ENCODE results near the gene ABTB2.

DNA sequence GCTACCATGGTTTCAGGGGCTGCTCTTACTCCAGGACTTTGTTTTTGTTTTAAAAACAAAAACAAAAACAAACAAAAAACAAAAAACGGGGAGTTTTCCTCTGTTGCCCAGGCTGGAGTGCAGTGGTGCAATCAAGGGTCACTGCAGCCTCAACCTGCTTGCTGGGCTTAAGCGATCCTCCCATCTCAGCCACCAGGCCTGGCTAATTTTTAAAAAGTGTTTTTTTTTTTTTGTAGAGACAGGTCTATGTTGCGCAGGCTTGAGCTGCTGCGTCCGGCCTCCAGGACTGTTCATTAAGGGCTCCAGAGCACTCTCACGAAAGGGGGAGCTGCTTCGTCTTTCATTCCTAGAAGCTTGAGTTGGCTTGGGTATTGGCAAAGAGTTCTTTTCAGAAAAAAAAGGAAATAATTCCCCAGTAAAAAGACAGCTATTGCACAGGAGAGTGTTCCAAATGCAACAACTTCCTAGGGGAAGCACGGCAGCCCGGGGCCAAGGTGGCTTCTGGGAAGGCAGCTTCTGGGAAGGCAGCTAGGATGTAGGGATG, 173.9 kb downstream of the ABTB2 start:
- TF ChIP-seq ZNF70 (CRISPR knock-in tag; IDR thresholded peaks at IDR 0.05) (no peak), ZC3H10 (CRISPR knock-in tag; IDR thresholded peaks at IDR 0.05) (no peak), TCF4 (CRISPR knock-in tag; IDR thresholded peaks at IDR 0.05; ENCODE audit: borderline replicate concordance) (no peak), ZFP30 (CRISPR knock-in tag; IDR thresholded peaks at IDR 0.05) (no peak), RARB (CRISPR knock-in tag; IDR thresholded peaks at IDR 0.05) (no peak), ZNF8 (CRISPR knock-in tag; IDR thresholded peaks at IDR 0.05) (no peak)
- TF ChIP-seq, protein P1, sequence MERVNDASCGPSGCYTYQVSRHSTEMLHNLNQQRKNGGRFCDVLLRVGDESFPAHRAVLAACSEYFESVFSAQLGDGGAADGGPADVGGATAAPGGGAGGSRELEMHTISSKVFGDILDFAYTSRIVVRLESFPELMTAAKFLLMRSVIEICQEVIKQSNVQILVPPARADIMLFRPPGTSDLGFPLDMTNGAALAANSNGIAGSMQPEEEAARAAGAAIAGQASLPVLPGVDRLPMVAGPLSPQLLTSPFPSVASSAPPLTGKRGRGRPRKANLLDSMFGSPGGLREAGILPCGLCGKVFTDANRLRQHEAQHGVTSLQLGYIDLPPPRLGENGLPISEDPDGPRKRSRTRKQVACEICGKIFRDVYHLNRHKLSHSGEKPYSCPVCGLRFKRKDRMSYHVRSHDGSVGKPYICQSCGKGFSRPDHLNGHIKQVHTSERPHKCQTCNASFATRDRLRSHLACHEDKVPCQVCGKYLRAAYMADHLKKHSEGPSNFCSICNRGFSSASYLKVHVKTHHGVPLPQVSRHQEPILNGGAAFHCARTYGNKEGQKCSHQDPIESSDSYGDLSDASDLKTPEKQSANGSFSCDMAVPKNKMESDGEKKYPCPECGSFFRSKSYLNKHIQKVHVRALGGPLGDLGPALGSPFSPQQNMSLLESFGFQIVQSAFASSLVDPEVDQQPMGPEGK (CRISPR knock-in tag; IDR thresholded peaks at IDR 0.05; ENCODE audit: borderline replicate concordance) = no peak
- TF ChIP-seq, protein P2, sequence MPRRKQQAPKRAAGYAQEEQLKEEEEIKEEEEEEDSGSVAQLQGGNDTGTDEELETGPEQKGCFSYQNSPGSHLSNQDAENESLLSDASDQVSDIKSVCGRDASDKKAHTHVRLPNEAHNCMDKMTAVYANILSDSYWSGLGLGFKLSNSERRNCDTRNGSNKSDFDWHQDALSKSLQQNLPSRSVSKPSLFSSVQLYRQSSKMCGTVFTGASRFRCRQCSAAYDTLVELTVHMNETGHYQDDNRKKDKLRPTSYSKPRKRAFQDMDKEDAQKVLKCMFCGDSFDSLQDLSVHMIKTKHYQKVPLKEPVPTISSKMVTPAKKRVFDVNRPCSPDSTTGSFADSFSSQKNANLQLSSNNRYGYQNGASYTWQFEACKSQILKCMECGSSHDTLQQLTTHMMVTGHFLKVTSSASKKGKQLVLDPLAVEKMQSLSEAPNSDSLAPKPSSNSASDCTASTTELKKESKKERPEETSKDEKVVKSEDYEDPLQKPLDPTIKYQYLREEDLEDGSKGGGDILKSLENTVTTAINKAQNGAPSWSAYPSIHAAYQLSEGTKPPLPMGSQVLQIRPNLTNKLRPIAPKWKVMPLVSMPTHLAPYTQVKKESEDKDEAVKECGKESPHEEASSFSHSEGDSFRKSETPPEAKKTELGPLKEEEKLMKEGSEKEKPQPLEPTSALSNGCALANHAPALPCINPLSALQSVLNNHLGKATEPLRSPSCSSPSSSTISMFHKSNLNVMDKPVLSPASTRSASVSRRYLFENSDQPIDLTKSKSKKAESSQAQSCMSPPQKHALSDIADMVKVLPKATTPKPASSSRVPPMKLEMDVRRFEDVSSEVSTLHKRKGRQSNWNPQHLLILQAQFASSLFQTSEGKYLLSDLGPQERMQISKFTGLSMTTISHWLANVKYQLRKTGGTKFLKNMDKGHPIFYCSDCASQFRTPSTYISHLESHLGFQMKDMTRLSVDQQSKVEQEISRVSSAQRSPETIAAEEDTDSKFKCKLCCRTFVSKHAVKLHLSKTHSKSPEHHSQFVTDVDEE (CRISPR knock-in tag; IDR thresholded peaks at IDR 0.05) = no peak

Data from SK-N-SH treated with all-trans-retinoic acid at 6 μM for 48 hours (cell line).